ENCODE data around the gene PTP4A2. TPM values are rescaled to one million over a fixed set of nuclear protein-coding genes. Genes with fewer than 3 reads are reported as not detected.

Gene PTP4A2
- total RNA-seq, 1 experiment from 2014 or later = 201 TPM

- no peaks in the 10 kb centered on the region for H3K79me2 ChIP-seq (ENCODE audit: low read depth)
- H3K27me3 ChIP-seq (ENCODE audit: insufficient read depth, low read depth) = no peaks in the 10 kb centered on the region
- no peaks in the 10 kb centered on the region for H3K9me2 ChIP-seq (ENCODE audit: insufficient read depth)
- intact Hi-C loops (cut with micrococcal nuclease; ENCODE audit: unreplicated experiment) = no loop called here
- peaks cover 11% of the 10 kb centered on the region; the same call in 1 of the 2 replicates for H3F3A ChIP-seq (ENCODE audit: insufficient read depth, low read depth)
- no peak for TF ChIP-seq EZH2 (IDR thresholded peaks at IDR 0.05; ENCODE audit: low read depth)
- no peak for TF ChIP-seq CTCF (conservative IDR thresholded peaks at IDR 0.05)
- H3K4me1 ChIP-seq (replicated peaks; ENCODE audit: insufficient read depth) = no peaks in the 10 kb centered on the region
- no peaks in the 10 kb centered on the region for H3K9me3 ChIP-seq (ENCODE audit: insufficient read depth, low read depth)
- H3K4me3 ChIP-seq = no peak overlapping the region
- H4K20me1 ChIP-seq (ENCODE audit: insufficient read depth) = no peaks in the 10 kb centered on the region
- no peaks in the 10 kb centered on the region for H3K36me3 ChIP-seq (ENCODE audit: low read depth)
- ChIA-PET POLR2A (ENCODE audit: unreplicated experiment) (interaction anchor here (0.7 kb wide), 1 partner anchor 355 kb away, joined by 5 read pairs; no protein-coding TSS in a partner anchor), CTCF (no interaction called here)
- no peak for DNase-seq
- H3K27ac ChIP-seq = no peak overlapping the region
- no peak overlapping the region for H2AFZ ChIP-seq
- no peak overlapping the region for H3K4me2 ChIP-seq
- BruUV-seq (replicated peaks) = no TSS peak
These were observed 42.8 kb upstream of the PTP4A2 start for GRCh38 chr1:31980835-31981455.

- CTCF ChIA-PET = no interaction called here
- POLR2A ChIA-PET (ENCODE audit: unreplicated experiment) = no interaction called here
- intact Hi-C loops (cut with micrococcal nuclease; ENCODE audit: unreplicated experiment) = no loop called here
These were observed 40.8 kb upstream of the PTP4A2 start for GRCh38 chr1:31978843-31979400.

More at GRCh38 chr1:31978843-31979400, 40.8 kb upstream of the PTP4A2 start:
- Histone ChIP-seq H3K4me2 (no peak overlapping the region), H3K27ac (no peak overlapping the region), H3K27me3 (ENCODE audit: insufficient read depth, low read depth) (no peaks in the 10 kb centered on the region), H3K36me3 (ENCODE audit: low read depth) (no peaks in the 10 kb centered on the region), H3F3A (ENCODE audit: insufficient read depth, low read depth) (no peaks in the 10 kb centered on the region), H3K9me3 (ENCODE audit: insufficient read depth, low read depth) (no peaks in the 10 kb centered on the region), H4K20me1 (ENCODE audit: insufficient read depth) (no peaks in the 10 kb centered on the region), H3K4me3 (no peak overlapping the region), H2AFZ (no peak overlapping the region), H3K79me2 (ENCODE audit: low read depth) (no peaks in the 10 kb centered on the region), H3K4me1 (replicated peaks; ENCODE audit: insufficient read depth) (no peaks in the 10 kb centered on the region), H3K9me2 (ENCODE audit: insufficient read depth) (no peaks in the 10 kb centered on the region)
- DNase-seq = no peak
- no TSS peak for BruUV-seq (replicated peaks)
- no peak for TF ChIP-seq EZH2 (IDR thresholded peaks at IDR 0.05; ENCODE audit: low read depth)
- TF ChIP-seq CTCF (conservative IDR thresholded peaks at IDR 0.05) = no peak

Measured in PC-9 (cell line).